K562 (cell line): ENCODE results near the gene GRAMD4. TPM values are rescaled to one million over a fixed set of nuclear protein-coding genes. Genes with fewer than 3 reads are reported as not detected.

Experiments
- EHMT2 ChIP-seq: fragments of 450-650 bp; IDR thresholded peaks from 2 replicates; pipeline ENCODE4 v1.6.1; 2018; ENCODE audit warnings: antibody characterized with exemption
- FOXO4 ChIP-seq: fragments of 450-650 bp; formaldehyde crosslinking; IDR thresholded peaks from 2 replicates; pipeline ENCODE4 v1.4.0; 2020; ENCODE audit warnings: mild to moderate bottlenecking, moderate library complexity
- MLLT1 ChIP-seq, 2 experiments: fragments of 450-650 bp; IDR thresholded peaks; 2 replicates each; pipeline ENCODE4 v1.6.1; 2016
- NFE2L1 ChIP-seq: fragments of 450-650 bp; IDR thresholded peaks from 2 replicates; pipeline ENCODE4 v1.6.1; 2016; ENCODE audit warnings: missing genetic modification characterization, low read depth, mild to moderate bottlenecking, missing compliant biosample characterization, moderate library complexity, borderline replicate concordance
- RREB1 ChIP-seq: fragments of 250-450 bp; sonication (Bioruptor Pico); IDR thresholded peaks from 2 replicates; pipeline ENCODE4 v1.4.0; 2020
- UBTF ChIP-seq, 2 experiments: IDR thresholded peaks; 2 replicates each; pipeline ENCODE4 v1.6.1; 2012; ENCODE audit warnings: improper control_type of control experiment in 2 of 2, low read depth in 2 of 2, low read length in 2 of 2, borderline replicate concordance in 1 of 2
- ZBTB34 ChIP-seq: fragments of 250-450 bp; sonication (Bioruptor Pico); IDR thresholded peaks from 2 replicates; pipeline ENCODE4 v1.8.0; 2021; ENCODE audit warnings: mild to moderate bottlenecking, moderate library complexity
- ZBTB7A ChIP-seq: IDR thresholded peaks from 2 replicates; pipeline ENCODE4 v1.6.1; 2011; ENCODE audit warnings: low read depth, mild to moderate bottlenecking, low read length, moderate library complexity, borderline replicate concordance; ENCODE audit not compliant: control insufficient read depth
- ZFX ChIP-seq: sonication (generic); formaldehyde crosslinking; IDR thresholded peaks from 2 replicates; pipeline ENCODE4 v1.8.0; 2022; ENCODE audit warnings: mild to moderate bottlenecking, missing genetic modification reagents, moderate library complexity
- ZSCAN32 ChIP-seq: fragments of 450-650 bp; formaldehyde crosslinking; IDR thresholded peaks from 2 replicates; pipeline ENCODE4 v1.4.0; 2020; ENCODE audit warnings: mild to moderate bottlenecking, moderate library complexity
- polyA plus RNA-seq, 8 experiments: library from polyadenylated mRNA; depleted of rRNA in 4 of 8; stranded (reverse) in 5 of 8; unstranded in 3 of 8; fragments of >200 nt; fragmentation: Nextera tagmentation in 2 of 8; fragmentation: Illumina TruSeq in 1 of 8; extraction: Ambion mirVana in 2 of 8; extraction: Trizol in 1 of 8; gene quantifications; 2 replicates each; pipeline versions ENCODE4 v1.2.1 to v1.2.3, GENCODE V29; 2011 to 2014; ENCODE audit warnings: inconsistent platforms in 1 of 8, missing spikeins in 1 of 8
- total RNA-seq, 7 experiments: library from RNA; depleted of rRNA in 6 of 7; stranded (reverse); fragments of >200 nt in 6 of 7; fragmentation: Illumina TruSeq in 2 of 7; extraction: Trizol in 2 of 7; gene quantifications; 2 replicates each; pipeline versions ENCODE4 v1.2.1 to v1.2.3, GENCODE V29; 2011 to 2021; ENCODE audit warnings: low replicate concordance in 1 of 7

The GRAMD4 gene
- total and polyA plus RNA-seq, 9 of the 15 experiments (the other 6 are each of a cell fraction or from before 2014, with no cell fraction given): 0.18 to 44.8 (median 18.6) TPM

GRCh38 chr22:46577368-46578249 lies 42.6 kb upstream of the GRAMD4 start (continued):
- TF ChIP-seq ZBTB34 (CRISPR knock-in tag) (no peak), MLLT1 (IDR thresholded peaks at IDR 0.05) (no peak), RREB1 (no peak), ZBTB7A (peak; percentile 60; the same call in 1 of the 2 replicates), FOXO4 (CRISPR knock-in tag) (no peak), EHMT2 (no peak), NFE2L1 (no peak), ZFX (CRISPR knock-in tag) (0 out of 2 replicates have a peak, but pooled peaks have one; percentile 10), UBTF (IDR thresholded peaks at IDR 0.05; ENCODE audit: borderline replicate concordance in 1 of 2, low read depth in 2 of 2, low read length in 2 of 2) (no peak), ZSCAN32 (CRISPR knock-in tag) (no peak)
